HG03469 (cell line): Measurements from ENCODE around the gene ZNF771.
A peak's percentile ranks its signal among the peaks of the same experiment; 100 is the strongest.
"Not testable (repeated sequence)": the region's sequence is repeated elsewhere in the genome, so short reads cannot be mapped to it uniquely, and the experiment has no call there.

Source experiments
- ATAC-seq: cut with Tn5 transposase; IDR thresholded peaks from one replicate; pipeline ENCODE4 v1.9.1; 2021; ENCODE audit warnings: mild to moderate bottlenecking, moderate library complexity, moderate number of reproducible peaks; ENCODE audit not compliant: unreplicated experiment

ZNF771 gene

DNA sequence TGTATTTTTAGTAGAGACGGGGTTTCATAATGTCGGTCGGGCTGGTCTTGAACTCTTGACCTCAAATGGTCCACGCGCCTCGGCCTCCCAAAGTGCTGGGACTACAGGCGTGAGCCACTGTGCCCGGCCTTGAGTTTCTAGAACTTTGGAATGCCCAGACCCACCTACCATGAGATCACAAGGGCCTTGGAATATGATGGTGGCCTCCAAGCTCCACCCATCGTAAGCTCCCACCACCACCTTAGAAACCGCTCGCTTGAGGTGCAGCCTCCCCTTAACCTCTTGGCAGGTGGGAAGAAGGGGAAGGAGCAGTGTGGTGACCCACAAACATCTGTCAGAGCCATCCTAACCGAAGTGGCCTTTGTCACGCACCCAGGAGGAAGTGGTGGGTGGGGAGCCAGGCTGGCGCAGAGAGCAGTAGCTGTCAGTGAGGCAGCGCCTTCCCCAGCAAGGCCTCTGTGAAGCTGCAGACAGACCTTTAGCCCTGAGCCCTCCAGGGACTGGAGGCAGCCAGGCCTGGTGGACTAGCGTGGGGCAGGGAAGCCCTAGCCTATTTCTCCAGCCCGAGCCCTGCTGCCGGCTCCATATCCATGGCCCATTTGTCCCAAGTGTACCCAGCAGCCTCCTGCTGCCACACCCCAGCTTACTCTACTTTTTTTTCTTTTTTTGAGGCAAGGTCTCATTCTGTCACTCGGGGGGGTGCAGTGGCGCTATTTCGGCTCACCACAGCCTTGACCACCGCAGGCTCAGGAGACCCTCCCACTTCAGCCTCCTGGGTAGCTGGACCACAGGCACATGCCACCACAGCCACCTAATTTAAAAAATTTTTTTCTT is 51.4 kb downstream of the ZNF771 start:
- ATAC-seq, result peak; percentile 77

GRCh38 chr16:30459456-30459855 is 52.0 kb downstream of the ZNF771 start:
- ATAC-seq, result no peak

- ATAC-seq, result not testable (repeated sequence)
These were observed 54.0 kb downstream of the ZNF771 start for GRCh38 chr16:30461426-30461825.

DNA sequence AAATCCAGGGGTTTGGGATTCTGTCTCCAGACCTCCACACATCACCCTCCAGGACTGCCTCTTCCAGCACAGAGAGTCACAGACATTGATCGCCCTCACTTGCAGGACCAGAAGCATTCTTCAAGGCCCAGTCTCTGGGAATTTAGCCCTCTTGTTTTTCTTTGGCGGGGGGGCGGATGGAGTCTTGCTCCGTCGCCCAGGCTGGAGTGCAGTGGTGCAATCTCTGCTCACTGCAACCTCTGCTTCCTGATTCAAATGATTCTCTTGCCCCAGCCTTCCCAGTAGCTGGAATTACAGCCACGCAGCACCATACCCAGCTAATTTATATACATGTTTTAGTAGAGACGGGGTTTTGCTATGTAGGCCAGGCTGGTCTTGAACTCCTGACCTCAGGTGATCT is 56.7 kb downstream of the ZNF771 start:
- ATAC-seq, result no peak
